Upper lobe of left lung (tissue), 6 donors: ENCODE data around the gene MTA2. TPM values are rescaled to one million over a fixed set of nuclear protein-coding genes. Genes with fewer than 3 reads are reported as not detected.
"Not testable (repeated sequence)": the region's sequence is repeated elsewhere in the genome, so short reads cannot be mapped to it uniquely, and the experiment has no call there.

ENCODE experiments used
- ATAC-seq, 2 donors: fragments of 200-7000 bp; cut with Tn5 transposase; one replicate each; pipeline ENCODE4 v1.9.1; 2022; ENCODE audit warnings: mild to moderate bottlenecking in 2 of 2, moderate library complexity in 2 of 2; ENCODE audit not compliant: low FRiP score in 2 of 2
- DNase-seq, 2 donors: peaks; one replicate each; pipeline ENCODE4 v3.0.0-alpha.2; 2019 to 2020
- H3K27ac ChIP-seq, 4 donors: fragments of 200-600 bp; sonication (generic); one replicate each; pipeline ENCODE4 v1.5.1; 2016 to 2019
- H3K27me3 ChIP-seq, 4 donors: fragments of 200-600 bp; sonication (generic); one replicate each; pipeline ENCODE4 v1.5.1; 2017 to 2019
- H3K36me3 ChIP-seq, 4 donors: fragments of 200-600 bp; sonication (generic); one replicate each; pipeline ENCODE4 v1.5.1; 2016 to 2019
- H3K4me1 ChIP-seq, 4 donors: fragments of 200-600 bp; sonication (generic); one replicate each; pipeline ENCODE4 v1.5.1; 2018 to 2019
- H3K4me3 ChIP-seq, 4 donors: fragments of 200-600 bp; sonication (generic); one replicate each; pipeline ENCODE4 v1.5.1; 2017 to 2019; ENCODE audit warnings: mild to moderate bottlenecking in 2 of 4, moderate library complexity in 1 of 4
- H3K9me3 ChIP-seq, 4 donors: fragments of 200-600 bp; sonication (generic); one replicate each; pipeline ENCODE4 v1.5.1; 2018 to 2019
- EP300 ChIP-seq, 4 donors: sonication (generic); formaldehyde crosslinking; IDR thresholded peaks; one replicate each; pipeline ENCODE4 v1.5.1; 2017; ENCODE audit warnings: antibody characterized with exemption in 4 of 4, control low read depth in 2 of 4
- POLR2A ChIP-seq, 4 donors: fragments of 450-650 bp; IDR thresholded peaks; one replicate each; pipeline ENCODE4 v1.5.1; 2016 to 2017; ENCODE audit warnings: antibody characterized with exemption in 4 of 4, mild to moderate bottlenecking in 2 of 4
- POLR2AphosphoS5 ChIP-seq, 2 donors: sonication (generic); formaldehyde crosslinking; IDR thresholded peaks; one replicate each; pipeline ENCODE4 v1.5.1; 2017; ENCODE audit warnings: antibody characterized with exemption in 2 of 2
- WGBS, 2 donors: methylation state at CpG; one replicate each; pipeline ENCODE4 v1.1.5; 2017 to 2018; 5-methylcytosine and 5-hydroxymethylcytosine counted together
- total RNA-seq, 6 donors: library from RNA; depleted of rRNA in 4 of 6; stranded (reverse); fragments of >200 nt in 4 of 6; gene quantifications; one replicate each; pipeline versions ENCODE4 v1.1.0 to v1.2.1, GENCODE V29; 2016 to 2021
- TF ChIP-seq, protein P1 (sequence below), 6 experiments: fragments of 450-650 bp in 4 of 6; fragments of 200-600 bp in 2 of 6; sonication (generic) in 2 of 6; IDR thresholded peaks; one replicate each; pipeline ENCODE4 v1.5.1; 2016 to 2019; ENCODE audit warnings: antibody characterized with exemption in 6 of 6
- donor health status: DM: no; HTN: no; CAD: no; lungs with moderate emphysema.
- donor health status: DM: no; HTN: yes; CAD: no; lungs with severe emphysema.

MTA2 gene
- total RNA-seq, 6 donors from 2014 or later = 57.6 to 88.0 (median 69.8) TPM

DNA sequence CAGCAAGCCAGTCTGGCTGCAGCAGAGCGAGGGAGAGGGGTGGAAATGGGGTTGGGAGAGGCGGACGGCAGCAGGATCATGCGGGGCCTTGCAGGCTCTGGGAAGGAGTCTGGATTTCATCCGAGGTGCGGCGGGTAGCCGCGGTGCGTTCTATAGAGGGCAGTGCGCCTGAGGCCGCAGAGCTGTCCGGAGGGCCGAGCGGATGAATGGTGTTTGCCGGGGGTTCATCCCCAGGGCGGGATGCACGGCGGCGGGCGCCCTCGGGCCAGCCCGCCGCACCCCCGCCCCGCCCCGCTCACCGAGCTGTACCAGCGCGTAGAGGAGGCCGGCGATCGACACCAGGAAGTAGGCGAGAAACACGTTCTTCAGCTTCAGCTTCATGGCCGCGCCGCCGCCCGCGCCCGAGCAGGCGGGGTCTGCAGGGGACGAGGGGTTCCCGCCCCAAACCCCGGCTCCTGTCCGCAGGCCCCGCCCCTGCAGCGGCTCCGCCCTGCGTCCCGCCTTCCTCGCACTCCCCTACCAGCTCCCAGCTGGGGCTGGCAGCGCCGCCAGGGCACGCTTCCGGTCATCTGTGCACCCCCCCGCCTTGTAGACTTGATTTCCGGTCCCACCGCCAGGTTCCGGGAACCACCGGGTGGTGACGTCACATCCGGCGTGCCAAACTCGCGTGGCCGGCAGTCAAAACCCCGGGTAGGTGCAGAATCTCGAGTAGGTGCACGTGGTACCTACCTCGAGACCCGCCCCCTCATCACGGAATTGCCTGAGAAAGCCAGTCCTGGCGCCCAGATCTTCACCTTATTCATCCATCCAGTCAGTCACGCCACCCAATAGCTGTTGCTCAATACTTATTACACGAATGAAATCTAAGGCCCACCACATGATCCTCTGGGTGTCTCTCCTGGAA lies 20.2 kb upstream of the MTA2 start, which contains the start of gene B3GAT3:
Gene B3GAT3 (minus strand): TSS at position 420 of the 904 bp plus-strand sequence. CDS start 39 bp downstream, at position 381.
- peak within 1 kb of the TSS; percentile 67 to 75 (median 70) for H3K4me3 ChIP-seq
- TF ChIP-seq POLR2A (IDR thresholded peaks at IDR 0.05) (peak in 2 of 4 donors; percentile 65 to 87), EP300 (IDR thresholded peaks at IDR 0.05) (peak in 3 of 4 donors; percentile 88 to 94 (median 93)), POLR2AphosphoS5 (IDR thresholded peaks at IDR 0.05) (peak; percentile 95 to 99)
- TF ChIP-seq, protein P1, sequence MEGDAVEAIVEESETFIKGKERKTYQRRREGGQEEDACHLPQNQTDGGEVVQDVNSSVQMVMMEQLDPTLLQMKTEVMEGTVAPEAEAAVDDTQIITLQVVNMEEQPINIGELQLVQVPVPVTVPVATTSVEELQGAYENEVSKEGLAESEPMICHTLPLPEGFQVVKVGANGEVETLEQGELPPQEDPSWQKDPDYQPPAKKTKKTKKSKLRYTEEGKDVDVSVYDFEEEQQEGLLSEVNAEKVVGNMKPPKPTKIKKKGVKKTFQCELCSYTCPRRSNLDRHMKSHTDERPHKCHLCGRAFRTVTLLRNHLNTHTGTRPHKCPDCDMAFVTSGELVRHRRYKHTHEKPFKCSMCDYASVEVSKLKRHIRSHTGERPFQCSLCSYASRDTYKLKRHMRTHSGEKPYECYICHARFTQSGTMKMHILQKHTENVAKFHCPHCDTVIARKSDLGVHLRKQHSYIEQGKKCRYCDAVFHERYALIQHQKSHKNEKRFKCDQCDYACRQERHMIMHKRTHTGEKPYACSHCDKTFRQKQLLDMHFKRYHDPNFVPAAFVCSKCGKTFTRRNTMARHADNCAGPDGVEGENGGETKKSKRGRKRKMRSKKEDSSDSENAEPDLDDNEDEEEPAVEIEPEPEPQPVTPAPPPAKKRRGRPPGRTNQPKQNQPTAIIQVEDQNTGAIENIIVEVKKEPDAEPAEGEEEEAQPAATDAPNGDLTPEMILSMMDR (IDR thresholded peaks at IDR 0.05) = peak in 5 of 6 experiments; percentile 12 to 59 (median 41)
- H3K36me3 ChIP-seq = peaks cover 18 to 29% (median 24%) of the 10 kb centered on the region in 4 donors
- no peaks in the 10 kb centered on the region for H3K27me3 ChIP-seq
- ATAC-seq = peak; percentile 99
- H3K27ac ChIP-seq = peak within 1 kb of the TSS; percentile 82 to 90 (median 87)
- 1% methylated on average over 24 to 64 of the region's 77 CpGs for WGBS, 2 donors
- no peaks in the 10 kb centered on the region for H3K9me3 ChIP-seq
- peaks cover 11 to 20% (median 17%) of the 10 kb centered on the region in 4 donors for H3K4me1 ChIP-seq
- peak; percentile 99 to 100 for DNase-seq

DNA sequence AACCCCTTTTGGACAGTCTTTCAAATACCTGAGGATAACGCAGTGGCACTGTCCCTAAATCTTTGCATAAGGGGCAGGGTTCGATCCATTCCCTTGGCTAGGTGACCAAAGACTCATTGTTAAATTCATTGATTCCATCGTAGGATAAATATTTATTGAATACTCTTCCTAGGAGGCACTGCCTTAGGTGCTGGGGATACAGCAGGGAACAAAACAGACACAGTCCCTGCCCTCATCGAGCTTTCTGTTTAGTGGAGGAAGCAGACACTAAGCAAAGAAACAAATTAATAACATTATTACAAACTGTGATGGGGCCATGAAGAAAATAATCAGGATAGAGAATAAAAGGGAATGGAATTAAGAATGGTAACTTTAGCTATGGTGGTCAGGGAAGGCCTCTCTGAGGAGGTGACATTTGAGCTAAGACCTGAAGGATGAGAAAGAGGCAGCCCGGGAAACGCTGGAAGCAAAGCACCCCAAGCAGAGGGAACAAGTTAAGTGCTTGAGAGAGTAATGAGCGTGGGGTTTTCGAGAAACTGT lies 19.4 kb upstream of the MTA2 start:
- TF ChIP-seq, protein P1 (IDR thresholded peaks at IDR 0.05) = no peak
- TF ChIP-seq POLR2AphosphoS5 (IDR thresholded peaks at IDR 0.05) (no peak), EP300 (IDR thresholded peaks at IDR 0.05) (no peak)
- H3K36me3 ChIP-seq = peaks cover 12 to 29% (median 21%) of the 10 kb centered on the region in 4 donors
- no peaks in the 10 kb centered on the region for H3K27me3 ChIP-seq
- H3K27ac ChIP-seq = peak overlapping the region; percentile 82 to 90 (median 87)
- no peaks in the 10 kb centered on the region for H3K9me3 ChIP-seq
- no peak for DNase-seq
- ATAC-seq = no peak
- peaks cover 11 to 20% (median 17%) of the 10 kb centered on the region in 4 donors for H3K4me1 ChIP-seq
- H3K4me3 ChIP-seq = peak overlapping the region; percentile 67 to 75 (median 70)
- WGBS, 2 donors = 29 to 31% methylated on average over 8 of the region's 8 CpGs

DNA sequence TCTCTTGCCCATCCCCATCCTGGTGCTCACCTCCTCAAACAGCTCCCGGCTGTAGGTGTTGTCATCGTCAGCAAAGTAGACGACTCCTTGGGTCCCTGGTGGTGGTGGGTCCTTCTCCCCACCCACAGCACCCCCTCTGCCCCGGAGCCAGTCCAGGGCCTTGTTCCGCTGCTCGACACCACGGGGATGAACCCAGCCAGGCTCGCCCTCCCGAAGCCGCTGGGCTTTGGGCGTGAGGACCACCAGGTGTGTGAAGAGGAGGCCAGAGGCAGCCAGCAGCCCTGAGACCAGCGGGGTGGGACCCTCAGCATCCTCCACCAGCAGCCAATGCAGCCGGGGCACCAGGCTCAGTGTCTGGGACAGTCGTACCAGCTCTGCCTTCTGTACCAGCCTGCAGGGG lies 15.3 kb upstream of the MTA2 start:
- WGBS, 2 donors = 100% methylated on average over 7 of the region's 14 CpGs; no CpG with 5 or more reads in 1 of the 2 donors
- not testable (repeated sequence) for H3K27me3 ChIP-seq, H3K4me3 ChIP-seq, H3K9me3 ChIP-seq, H3K27ac ChIP-seq, DNase-seq, ATAC-seq
- H3K4me1 ChIP-seq = peaks cover 11 to 25% (median 16%) of the 10 kb centered on the region in 4 donors
- H3K36me3 ChIP-seq = peaks cover 0 to 28% (median 15%) of the 10 kb centered on the region in 4 donors

DNA sequence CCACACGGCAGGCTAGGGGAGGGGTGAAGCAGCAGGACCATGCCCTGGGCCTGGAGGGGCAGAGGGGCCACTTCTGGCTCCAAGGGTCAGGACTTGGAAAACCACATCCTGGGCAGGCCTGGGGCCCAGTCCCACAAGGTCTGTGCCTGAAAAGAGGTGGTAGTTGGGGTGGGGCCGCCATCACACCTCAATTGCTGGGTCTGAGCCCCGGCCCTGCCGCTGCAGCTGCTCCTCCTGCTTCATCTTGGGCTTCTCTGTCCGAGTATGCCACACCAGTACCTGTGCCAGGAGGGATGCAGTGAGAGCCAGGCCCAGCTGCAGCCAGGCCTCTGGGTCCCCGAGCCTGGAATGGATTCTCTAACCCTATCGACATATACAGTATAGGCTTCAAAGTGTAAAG lies 13.9 kb upstream of the MTA2 start:
- ATAC-seq = no peak

More for the DNA sequence above, 13.9 kb upstream of the MTA2 start:
- no peaks in the 10 kb centered on the region for H3K27me3 ChIP-seq
- H3K4me1 ChIP-seq = peaks cover 18 to 29% (median 21%) of the 10 kb centered on the region in 4 donors
- peak in 1 of 2 donors; percentile 58 for DNase-seq
- TF ChIP-seq POLR2AphosphoS5 (IDR thresholded peaks at IDR 0.05) = no peak
- TF ChIP-seq EP300 (IDR thresholded peaks at IDR 0.05) = no peak
- no peak for TF ChIP-seq POLR2A (IDR thresholded peaks at IDR 0.05)
- TF ChIP-seq, protein P1 (IDR thresholded peaks at IDR 0.05) = no peak
- no peaks in the 10 kb centered on the region for H3K9me3 ChIP-seq
- H3K36me3 ChIP-seq = peaks cover 3 to 33% (median 15%) of the 10 kb centered on the region in 4 donors
- H3K27ac ChIP-seq = no peak overlapping the region
- no peak overlapping the region for H3K4me3 ChIP-seq
- WGBS, 2 donors = 92 to 95% methylated on average over 4 to 7 of the region's 7 CpGs
